ENCODE results near the gene AGAP3. TPM values are rescaled to one million over a fixed set of nuclear protein-coding genes. Genes with fewer than 3 reads are reported as not detected.

The AGAP3 gene
- total RNA-seq, 4 donors from 2014 or later: 28.2 to 174 (median 53.2) TPM

DNA sequence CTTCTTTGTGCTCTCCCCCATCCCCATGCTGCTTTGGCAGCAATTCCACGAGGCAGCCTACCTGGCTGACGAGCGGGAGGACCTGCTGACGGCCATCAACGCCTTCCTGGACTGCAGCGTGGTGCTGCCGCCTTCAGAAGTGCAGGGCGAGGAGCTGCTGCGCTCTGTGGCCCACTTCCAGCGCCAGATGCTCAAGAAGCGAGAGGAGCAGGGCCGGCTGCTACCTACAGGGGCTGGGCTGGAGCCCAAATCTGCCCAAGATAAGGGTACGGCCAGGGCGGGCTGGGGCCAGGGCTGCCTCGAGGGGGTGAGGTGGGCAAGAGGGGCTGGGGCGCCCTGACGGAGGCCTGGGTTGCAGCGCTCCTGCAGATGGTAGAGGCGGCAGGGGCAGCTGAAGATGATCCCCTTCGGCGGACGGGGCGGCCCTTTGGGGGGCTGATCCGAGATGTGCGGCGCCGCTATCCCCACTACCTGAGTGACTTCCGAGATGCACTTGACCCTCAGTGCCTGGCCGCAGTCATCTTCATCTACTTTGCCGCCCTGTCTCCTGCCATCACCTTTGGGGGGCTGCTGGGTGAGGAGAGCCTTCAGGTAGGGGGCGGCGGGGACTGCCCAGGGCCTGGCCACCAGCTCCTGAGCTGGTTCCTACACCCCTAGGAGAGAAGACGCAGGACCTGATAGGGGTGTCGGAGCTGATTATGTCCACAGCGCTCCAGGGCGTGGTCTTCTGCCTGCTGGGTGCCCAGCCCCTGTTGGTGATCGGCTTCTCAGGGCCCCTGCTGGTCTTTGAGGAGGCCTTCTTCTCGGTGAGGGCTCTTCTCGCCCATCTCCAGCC, 15.0 kb upstream of the AGAP3 start:
- DNase-seq: no peak
- H3K9me3 ChIP-seq: no peaks in the 10 kb centered on the region
- H3K27ac ChIP-seq: no peak overlapping the region
- no peak overlapping the region for H3K4me3 ChIP-seq
- H3K27me3 ChIP-seq: no peaks in the 10 kb centered on the region
- intact Hi-C loops (cut with DNase I; ENCODE audit: low total_unique reads): no loop called here
- no peaks in the 10 kb centered on the region for H3K4me1 ChIP-seq
- TF ChIP-seq POLR2A (IDR thresholded peaks at IDR 0.05): no peak
- TF ChIP-seq, protein P1, sequence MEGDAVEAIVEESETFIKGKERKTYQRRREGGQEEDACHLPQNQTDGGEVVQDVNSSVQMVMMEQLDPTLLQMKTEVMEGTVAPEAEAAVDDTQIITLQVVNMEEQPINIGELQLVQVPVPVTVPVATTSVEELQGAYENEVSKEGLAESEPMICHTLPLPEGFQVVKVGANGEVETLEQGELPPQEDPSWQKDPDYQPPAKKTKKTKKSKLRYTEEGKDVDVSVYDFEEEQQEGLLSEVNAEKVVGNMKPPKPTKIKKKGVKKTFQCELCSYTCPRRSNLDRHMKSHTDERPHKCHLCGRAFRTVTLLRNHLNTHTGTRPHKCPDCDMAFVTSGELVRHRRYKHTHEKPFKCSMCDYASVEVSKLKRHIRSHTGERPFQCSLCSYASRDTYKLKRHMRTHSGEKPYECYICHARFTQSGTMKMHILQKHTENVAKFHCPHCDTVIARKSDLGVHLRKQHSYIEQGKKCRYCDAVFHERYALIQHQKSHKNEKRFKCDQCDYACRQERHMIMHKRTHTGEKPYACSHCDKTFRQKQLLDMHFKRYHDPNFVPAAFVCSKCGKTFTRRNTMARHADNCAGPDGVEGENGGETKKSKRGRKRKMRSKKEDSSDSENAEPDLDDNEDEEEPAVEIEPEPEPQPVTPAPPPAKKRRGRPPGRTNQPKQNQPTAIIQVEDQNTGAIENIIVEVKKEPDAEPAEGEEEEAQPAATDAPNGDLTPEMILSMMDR (IDR thresholded peaks at IDR 0.05): no peak
- no peaks in the 10 kb centered on the region for H3K36me3 ChIP-seq

DNA sequence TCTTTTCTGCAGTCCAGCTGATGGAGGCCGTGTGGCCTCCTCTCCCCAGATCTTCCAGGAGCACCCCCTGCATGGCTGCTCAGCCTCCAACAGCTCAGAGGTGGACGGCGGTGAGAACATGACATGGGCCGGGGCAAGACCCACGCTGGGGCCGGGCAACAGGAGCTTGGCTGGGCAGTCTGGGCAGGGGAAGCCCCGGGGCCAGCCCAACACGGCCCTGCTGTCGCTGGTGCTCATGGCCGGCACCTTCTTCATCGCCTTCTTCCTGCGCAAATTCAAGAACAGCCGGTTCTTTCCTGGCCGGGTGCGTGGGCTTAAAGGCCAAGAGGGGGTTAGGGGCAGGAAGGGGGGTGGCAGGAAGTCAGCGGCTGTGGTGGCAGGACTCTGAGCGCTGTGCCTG, 12.3 kb upstream of the AGAP3 start:
- Histone ChIP-seq H3K4me1 (no peaks in the 10 kb centered on the region), H3K27me3 (no peaks in the 10 kb centered on the region), H3K4me3 (no peak overlapping the region), H3K36me3 (no peaks in the 10 kb centered on the region), H3K27ac (no peak overlapping the region), H3K9me3 (no peaks in the 10 kb centered on the region)
- DNase-seq: no peak
- TF ChIP-seq POLR2A (IDR thresholded peaks at IDR 0.05): no peak
- TF ChIP-seq, protein P1 (IDR thresholded peaks at IDR 0.05): no peak
- intact Hi-C loops (cut with DNase I; ENCODE audit: low total_unique reads): no loop called here

DNA sequence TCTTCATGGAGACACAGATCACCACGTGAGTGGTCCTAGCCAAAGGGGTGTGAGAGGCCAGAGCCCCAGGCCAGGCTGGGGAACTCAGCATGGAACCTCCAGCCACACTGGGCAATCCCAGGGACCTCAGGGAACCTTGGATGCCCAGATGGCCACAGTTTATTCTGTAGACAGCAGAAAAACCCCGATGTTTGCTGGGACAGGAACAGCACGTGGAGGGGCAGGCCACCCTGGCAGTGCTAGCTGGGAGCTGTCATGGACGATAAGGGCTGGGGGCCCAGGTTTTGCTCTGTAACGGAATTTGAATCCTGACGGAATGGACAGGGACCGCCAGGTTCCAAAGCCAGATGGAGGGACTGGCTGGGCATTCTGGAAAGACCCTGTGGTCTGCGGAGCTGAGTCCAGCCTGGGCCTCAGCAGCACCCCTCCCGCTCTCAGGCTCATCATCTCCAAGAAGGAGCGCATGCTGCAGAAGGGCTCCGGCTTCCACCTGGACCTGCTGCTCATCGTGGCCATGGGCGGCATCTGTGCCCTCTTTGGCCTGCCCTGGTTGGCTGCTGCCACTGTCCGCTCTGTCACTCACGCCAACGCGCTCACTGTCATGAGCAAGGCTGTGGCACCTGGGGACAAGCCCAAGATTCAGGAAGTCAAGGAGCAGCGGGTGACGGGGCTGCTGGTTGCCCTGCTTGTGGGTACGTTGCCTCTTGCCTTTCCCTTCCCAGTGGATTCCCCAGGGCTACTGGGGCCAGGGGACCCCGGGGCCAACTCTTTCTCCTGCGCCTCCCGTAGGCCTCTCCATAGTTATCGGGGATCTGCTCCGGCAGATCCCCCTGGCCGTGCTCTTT, 11.2 kb upstream of the AGAP3 start:
- H3K4me3 ChIP-seq: no peak overlapping the region
- no peak for DNase-seq
- TF ChIP-seq POLR2A (IDR thresholded peaks at IDR 0.05): no peak
- TF ChIP-seq, protein P1 (IDR thresholded peaks at IDR 0.05): no peak
- no peak overlapping the region for H3K27ac ChIP-seq
- H3K4me1 ChIP-seq: peaks cover 0 to 6% of the 10 kb centered on the region in 2 donors
- H3K9me3 ChIP-seq: no peaks in the 10 kb centered on the region
- no peaks in the 10 kb centered on the region for H3K36me3 ChIP-seq
- intact Hi-C loops (cut with DNase I; ENCODE audit: low total_unique reads): no loop called here
- no peaks in the 10 kb centered on the region for H3K27me3 ChIP-seq

DNA sequence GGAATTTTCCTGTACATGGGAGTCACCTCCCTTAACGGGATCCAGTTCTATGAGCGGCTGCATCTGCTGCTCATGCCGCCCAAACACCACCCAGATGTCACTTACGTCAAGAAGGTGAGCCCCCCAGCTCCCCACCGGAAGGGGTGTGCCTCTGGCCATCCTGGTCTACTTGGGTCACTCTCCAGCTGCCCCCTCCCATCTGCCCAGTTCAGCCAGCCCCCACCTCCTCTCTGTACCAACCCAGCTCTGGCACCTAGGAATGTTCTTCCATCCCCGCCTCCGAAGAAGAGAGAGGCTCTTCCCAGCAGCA, 10.7 kb upstream of the AGAP3 start:
- no peak overlapping the region for H3K4me3 ChIP-seq
- intact Hi-C loops (cut with DNase I; ENCODE audit: low total_unique reads): no loop called here
- H3K27me3 ChIP-seq: no peaks in the 10 kb centered on the region
- H3K27ac ChIP-seq: no peak overlapping the region
- DNase-seq: no peak
- no peaks in the 10 kb centered on the region for H3K9me3 ChIP-seq
- H3K36me3 ChIP-seq: no peaks in the 10 kb centered on the region
- no peak for TF ChIP-seq POLR2A (IDR thresholded peaks at IDR 0.05)
- TF ChIP-seq, protein P1 (IDR thresholded peaks at IDR 0.05): no peak
- peaks cover 0 to 6% of the 10 kb centered on the region in 2 donors for H3K4me1 ChIP-seq

DNA sequence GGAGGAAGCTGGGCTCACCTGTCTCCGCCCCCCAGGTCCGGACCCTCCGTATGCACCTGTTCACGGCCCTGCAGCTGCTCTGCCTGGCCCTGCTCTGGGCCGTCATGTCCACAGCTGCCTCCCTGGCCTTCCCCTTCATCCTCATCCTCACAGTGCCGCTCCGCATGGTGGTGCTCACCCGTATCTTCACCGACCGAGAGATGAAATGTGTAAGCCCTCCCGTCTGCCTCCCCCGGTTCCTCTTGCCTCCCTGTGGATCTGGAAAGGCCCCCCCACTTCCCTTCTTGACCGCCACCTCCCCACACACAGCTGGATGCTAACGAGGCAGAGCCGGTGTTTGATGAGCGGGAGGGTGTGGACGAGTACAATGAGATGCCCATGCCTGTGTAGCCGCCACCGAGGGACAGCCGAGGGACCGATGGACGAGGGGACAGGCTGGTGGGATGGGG, 10.3 kb upstream of the AGAP3 start:
- intact Hi-C loops (cut with DNase I; ENCODE audit: low total_unique reads): no loop called here
- H3K27me3 ChIP-seq: no peaks in the 10 kb centered on the region
- DNase-seq: no peak
- H3K4me3 ChIP-seq: no peak overlapping the region
- H3K27ac ChIP-seq: no peak overlapping the region
- TF ChIP-seq, protein P1 (IDR thresholded peaks at IDR 0.05): no peak
- TF ChIP-seq POLR2A (IDR thresholded peaks at IDR 0.05): no peak
- peaks cover 0 to 8% of the 10 kb centered on the region in 2 donors for H3K4me1 ChIP-seq
- H3K36me3 ChIP-seq: no peaks in the 10 kb centered on the region
- no peaks in the 10 kb centered on the region for H3K9me3 ChIP-seq

Measured in uterus (tissue), 4 donors.